IMR-90 (cell line): ENCODE results near the gene PGF. TPM values are rescaled to one million over a fixed set of nuclear protein-coding genes. Genes with fewer than 3 reads are reported as not detected.
A peak's percentile ranks its signal among the peaks of the same experiment; 100 is the strongest.

Source experiments
- ATAC-seq: fragments of 200-7000 bp; cut with Tn5 transposase; 2 replicates; pipeline ENCODE4 v1.9.1; 2020; ENCODE audit warnings: low read depth, mild to moderate bottlenecking, moderate library complexity
- BruUV-seq: library from RNA; stranded (reverse); fragments of 400-500 nt; replicated peaks from 2 replicates; lab custom pipeline; 2021; lab: Mats Ljungman, UMichigan
- CTCF ChIA-PET: fragments of 300-600 bp; formaldehyde crosslinking; extraction: SDS; loops from one replicate; lab custom pipeline; 2021; ENCODE audit warnings: antibody characterized with exemption; lab: Yijun Ruan, JAX
- POLR2A ChIA-PET: fragments of 300-600 bp; sonication (Branson Sonifier 250); formaldehyde crosslinking; loops from one replicate; lab custom pipeline; 2022; ENCODE audit warnings: antibody characterized with exemption; ENCODE audit not compliant: unreplicated experiment; lab: Charles Lee
- DNase-seq: peaks from one replicate; pipeline ENCODE4 v3.0.0; 2013
- H2AFZ ChIP-seq: replicated peaks from 2 replicates; pipeline ENCODE3; 2013; ENCODE audit warnings: low read length, mild to moderate bottlenecking; ENCODE audit not compliant: poor library complexity
- H2AK5ac ChIP-seq: 2 replicates; pipeline ENCODE4 v1.6.1; 2013; ENCODE audit warnings: low read depth, low read length, inconsistent platforms
- H2AK9ac ChIP-seq: replicated peaks from 2 replicates; pipeline ENCODE3; 2013; ENCODE audit warnings: mild to moderate bottlenecking, low read depth, low read length, moderate library complexity; ENCODE audit not compliant: poor library complexity
- H2BK120ac ChIP-seq: 2 replicates; pipeline ENCODE4 v1.6.1; 2013; ENCODE audit warnings: low read depth, low read length, inconsistent platforms
- H2BK15ac ChIP-seq: 3 replicates; pipeline ENCODE4 v1.6.1; 2013; ENCODE audit warnings: low read depth, low read length, inconsistent platforms
- H2BK20ac ChIP-seq: 2 replicates; pipeline ENCODE4 v1.6.1; 2013; ENCODE audit warnings: low read depth, mild to moderate bottlenecking, inconsistent platforms, low read length, moderate library complexity
- H2BK5ac ChIP-seq: 2 replicates; pipeline ENCODE4 v1.6.1; 2013; ENCODE audit warnings: mild to moderate bottlenecking, low read depth, low read length, inconsistent platforms; ENCODE audit not compliant: poor library complexity, severe bottlenecking
- H3K14ac ChIP-seq: replicated peaks from 2 replicates; pipeline ENCODE4 v1.6.1; 2013; ENCODE audit warnings: low read depth, low read length, inconsistent platforms
- H3K18ac ChIP-seq: 2 replicates; pipeline ENCODE4 v1.6.1; 2013; ENCODE audit warnings: low read depth, low read length, control low read depth
- H3K23ac ChIP-seq: 2 replicates; pipeline ENCODE4 v1.6.1; 2013; ENCODE audit warnings: low read depth, low read length, inconsistent platforms
- H3K27ac ChIP-seq: 2 replicates; pipeline ENCODE4 v1.5.1; 2013; ENCODE audit warnings: mild to moderate bottlenecking, control low read depth, low read length; ENCODE audit not compliant: insufficient read depth
- H3K27me3 ChIP-seq: 2 replicates; pipeline ENCODE4 v1.6.1; 2013; ENCODE audit warnings: low read length; ENCODE audit not compliant: control insufficient read depth, insufficient read depth
- H3K36me3 ChIP-seq: 2 replicates; pipeline ENCODE4 v1.6.1; 2013; ENCODE audit warnings: low read length, mixed read lengths; ENCODE audit not compliant: control insufficient read depth, insufficient read depth
- H3K4ac ChIP-seq: 2 replicates; pipeline ENCODE4 v1.6.1; 2013; ENCODE audit warnings: low read depth, low read length, inconsistent platforms
- H3K4me1 ChIP-seq: 2 replicates; pipeline ENCODE4 v1.6.1; 2013; ENCODE audit warnings: low read length, mixed read lengths; ENCODE audit not compliant: control insufficient read depth, insufficient read depth
- H3K4me2 ChIP-seq: 2 replicates; pipeline ENCODE4 v1.6.1; 2013; ENCODE audit warnings: low read depth, mild to moderate bottlenecking, control low read depth, low read length, moderate library complexity
- H3K4me3 ChIP-seq: 2 replicates; pipeline ENCODE4 v1.5.1; 2013; ENCODE audit warnings: low read depth, mild to moderate bottlenecking, control low read depth, low read length, moderate library complexity; ENCODE audit not compliant: insufficient read depth
- H3K56ac ChIP-seq: 2 replicates; pipeline ENCODE4 v1.6.1; 2013; ENCODE audit warnings: low read length, inconsistent platforms; ENCODE audit not compliant: insufficient read depth; ENCODE audit errors: extremely low read depth
- H3K79me1 ChIP-seq, 2 experiments: 2 replicates each; pipeline ENCODE4 v1.6.1; 2013; ENCODE audit warnings: low read length in 2 of 2, inconsistent platforms in 1 of 2, low read depth in 1 of 2
- H3K9ac ChIP-seq: 2 replicates; pipeline ENCODE4 v1.6.1; 2013; ENCODE audit warnings: low read depth, low read length, control low read depth
- H3K9me1 ChIP-seq: 2 replicates; pipeline ENCODE4 v1.6.1; 2013; ENCODE audit warnings: low read length, inconsistent platforms; ENCODE audit not compliant: insufficient read depth
- H3K9me3 ChIP-seq: 2 replicates; pipeline ENCODE4 v1.6.1; 2013; ENCODE audit warnings: low read length; ENCODE audit not compliant: control insufficient read depth, insufficient read depth
- H4K20me1 ChIP-seq: 2 replicates; pipeline ENCODE4 v1.6.1; 2013; ENCODE audit warnings: low read length, inconsistent platforms; ENCODE audit not compliant: insufficient read depth
- H4K5ac ChIP-seq: 2 replicates; pipeline ENCODE4 v1.6.1; 2013; ENCODE audit warnings: mild to moderate bottlenecking, low read depth, low read length, control low read depth
- H4K8ac ChIP-seq, 2 experiments: 2 replicates each; pipeline ENCODE4 v1.6.1; 2013; ENCODE audit warnings: low read depth in 2 of 2, low read length in 2 of 2, control low read depth in 1 of 2, inconsistent platforms in 1 of 2
- H4K91ac ChIP-seq: 2 replicates; pipeline ENCODE4 v1.6.1; 2013; ENCODE audit warnings: low read depth, low read length, inconsistent platforms; ENCODE audit not compliant: insufficient read depth
- CHD1 ChIP-seq: IDR thresholded peaks from 2 replicates; pipeline ENCODE4 v1.6.1; 2012; ENCODE audit warnings: low read depth, low read length, improper control_type of control experiment
- CTCF ChIP-seq: conservative IDR thresholded peaks from 2 replicates; pipeline ENCODE4 v1.5.1; 2012; ENCODE audit warnings: mild to moderate bottlenecking, low read depth, low read length, improper control_type of control experiment
- NFE2L2 ChIP-seq: fragments of 150-350 bp; IDR thresholded peaks from 2 replicates; pipeline ENCODE4 v1.6.1; 2016; ENCODE audit warnings: low read depth, mild to moderate bottlenecking, low read length
- RAD21 ChIP-seq: IDR thresholded peaks from 2 replicates; pipeline ENCODE4 v1.6.1; 2012; ENCODE audit warnings: low read length, improper control_type of control experiment
- SMC3 ChIP-seq: fragments of 150-350 bp; IDR thresholded peaks from 2 replicates; pipeline ENCODE4 v1.6.1; 2016; ENCODE audit warnings: low read depth, mild to moderate bottlenecking, antibody characterized with exemption, low read length, moderate library complexity
- WGBS, 2 experiments: methylation state at CpG; one replicate each; pipeline versions ENCODE4 v1.1.5 to v1.1.7; 2013; ENCODE audit warnings: missing lambda C conversion rate in 2 of 2; ENCODE audit not compliant: insufficient read length in 1 of 2; ENCODE audit errors: extremely low coverage in 2 of 2; 5-methylcytosine and 5-hydroxymethylcytosine counted together
- dilution Hi-C: fragments of 300-500 bp; cut with HindIII; formaldehyde crosslinking; loops from one replicate; pipeline ENCODE4 v1.14.3; 2018; ENCODE audit warnings: low sequenced_read_pairs; ENCODE audit not compliant: unreplicated experiment
- in situ Hi-C: fragments of 300-500 bp; cut with MboI; formaldehyde crosslinking; loops from 3 replicates; pipeline ENCODE4 v1.14.3; 2019; ENCODE audit warnings: low sequenced_read_pairs, inconsistent platforms, mixed read lengths
- intact Hi-C: fragments of 100-400 bp; cut with micrococcal nuclease; formaldehyde crosslinking; loops from 2 replicates; pipeline ENCODE4 v1.10.0; 2022
- polyA plus RNA-seq, 3 experiments: library from polyadenylated mRNA; depleted of rRNA; stranded (reverse); fragments of >200 nt; gene quantifications; 2 replicates each; pipeline ENCODE4 v1.2.3, GENCODE V29; 2012; ENCODE audit warnings: low replicate concordance in 1 of 3
- total RNA-seq: library from RNA; depleted of rRNA; stranded (reverse); fragments of >200 nt; gene quantifications from 2 replicates; pipeline ENCODE4 v1.2.3, GENCODE V29; 2012

PGF gene
- total and polyA plus RNA-seq, 2 of the 4 experiments (the other 2 are of a cell fraction), result 0.36 to 0.39 TPM

- TF ChIP-seq CTCF, result peak; percentile 90
Observed at GRCh38 chr14:74945852-74946658, 9.3 kb downstream of the PGF start (continued).

- Histone ChIP-seq H2BK20ac (no peak overlapping the region), H4K5ac (no peak overlapping the region), H3K9me1 (peaks cover 8% of the 10 kb centered on the region), H3K36me3 (no peaks in the 10 kb centered on the region), H4K20me1 (no peaks in the 10 kb centered on the region), H3K9me3 (no peaks in the 10 kb centered on the region), H3K18ac (no peak overlapping the region), H3K4me3 (no peak overlapping the region), H2AK9ac (peak overlapping the region; percentile 62), H3K9ac (no peak overlapping the region), H3K79me1 (no peaks in the 10 kb centered on the region), H2AFZ (no peak overlapping the region), H3K56ac (no peak overlapping the region), H2BK120ac (no peak overlapping the region), H3K27ac (no peak overlapping the region), H3K23ac (no peak overlapping the region), H3K27me3 (no peaks in the 10 kb centered on the region), H3K4me2 (no peak overlapping the region), H4K91ac (no peak overlapping the region; the same call in 1 of the 2 replicates), H3K4ac (no peak overlapping the region), H3K14ac (no peak overlapping the region), H2BK15ac (no peak overlapping the region), H2BK5ac (no peak overlapping the region), H3K4me1 (peaks cover 11% of the 10 kb centered on the region), H4K8ac (no peak overlapping the region), H2AK5ac (0 out of 2 replicates have a peak overlapping the region, but pooled peaks have one; percentile 87)
- BruUV-seq, result no TSS peak
- in situ Hi-C loops (no loop called here), dilution Hi-C loops (no loop called here), intact Hi-C loops (loop anchor here (10.0 kb wide), 1 partner anchor 349 kb away; no protein-coding TSS in a partner anchor)
- WGBS, 2 experiments, result 68% methylated on average over 3 of the region's 17 CpGs; no CpG with 5 or more reads in 1 of the 2 experiments
- ChIA-PET CTCF (interaction anchor here (0.9 to 1.3 kb wide), 4 partner anchors 14 to 143 kb away, joined by 3 to 4 read pairs (median 3); partner anchors contain the start of gene ACYP1), POLR2A (no interaction called here)
- ATAC-seq (no peak), DNase-seq (no peak)
- TF ChIP-seq RAD21 (peak; percentile 24; the same call in 1 of the 2 replicates), CHD1 (no peak), CTCF (peak; percentile 44), NFE2L2 (no peak), SMC3 (0 out of 2 replicates have a peak, but pooled peaks have one; percentile 5)
Observed at GRCh38 chr14:74945261-74945851, 10.0 kb downstream of the PGF start.
